ENCODE results near the gene GAREM1.
A peak's percentile ranks its signal among the peaks of the same experiment; 100 is the strongest.
"Not testable (repeated sequence)": the region's sequence is repeated elsewhere in the genome, so short reads cannot be mapped to it uniquely, and the experiment has no call there.

The GAREM1 gene

DNA sequence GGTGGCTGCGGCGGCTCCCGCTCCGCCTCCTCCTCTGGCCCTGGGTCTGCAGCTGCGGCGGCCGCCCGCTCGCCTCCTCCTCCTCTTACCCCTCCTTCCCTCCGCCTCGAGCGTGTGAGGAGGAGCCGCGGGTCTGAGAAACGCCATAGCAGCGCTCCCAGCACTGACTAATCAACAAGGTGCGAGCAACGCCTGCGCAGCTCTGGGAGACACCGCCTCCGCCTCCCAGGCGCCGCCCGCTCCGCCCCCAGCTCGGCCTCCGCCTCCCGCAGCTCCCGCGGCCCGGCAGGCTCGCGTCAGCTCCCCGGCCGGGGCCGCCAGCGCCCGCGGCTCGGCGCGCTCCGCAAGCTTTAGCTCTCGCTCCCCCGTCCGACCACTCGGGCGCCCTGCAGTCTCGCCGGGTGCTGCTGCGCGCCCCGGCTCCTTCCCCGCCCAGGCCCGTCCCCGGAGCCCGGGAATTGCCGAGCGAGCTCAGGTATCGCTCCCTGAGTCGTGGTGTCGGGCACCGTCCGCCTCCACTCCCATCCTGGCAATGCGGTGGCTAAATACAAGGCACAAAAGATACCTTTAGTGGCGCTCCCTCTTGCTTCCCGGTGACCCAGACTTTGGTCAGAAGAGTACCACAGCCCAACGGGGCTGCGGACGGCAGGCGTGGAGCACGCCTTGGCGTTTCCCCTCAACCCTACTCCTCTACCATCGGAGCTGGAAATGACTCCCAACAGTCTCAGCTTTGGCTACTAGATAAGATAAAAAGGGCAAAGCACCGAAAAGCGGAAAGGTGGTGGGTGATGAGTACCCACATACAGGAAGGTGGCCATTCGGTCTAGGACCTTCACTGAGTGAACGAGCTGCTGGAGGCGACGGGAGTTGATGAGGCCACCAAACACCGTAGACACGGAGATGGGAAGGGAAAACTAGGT lies at the start of gene GAREM1:
Gene GAREM1, minus strand, starts transcription at position 169 of the 920 bp plus-strand sequence. CDS start 454 bp downstream, outside the sequence.
- in situ Hi-C loops (cut with HindIII; ENCODE audit: low pct_unique_long_range_greater_than_20kb, low sequenced_read_pairs) = no loop called here
- TF ChIP-seq JUND (IDR thresholded peaks at IDR 0.05; ENCODE audit: low read depth) = no peak
- peak; percentile 94 to 96 for DNase-seq (ENCODE audit: low read depth in 1 of 2, low spot score in 1 of 2)

DNA sequence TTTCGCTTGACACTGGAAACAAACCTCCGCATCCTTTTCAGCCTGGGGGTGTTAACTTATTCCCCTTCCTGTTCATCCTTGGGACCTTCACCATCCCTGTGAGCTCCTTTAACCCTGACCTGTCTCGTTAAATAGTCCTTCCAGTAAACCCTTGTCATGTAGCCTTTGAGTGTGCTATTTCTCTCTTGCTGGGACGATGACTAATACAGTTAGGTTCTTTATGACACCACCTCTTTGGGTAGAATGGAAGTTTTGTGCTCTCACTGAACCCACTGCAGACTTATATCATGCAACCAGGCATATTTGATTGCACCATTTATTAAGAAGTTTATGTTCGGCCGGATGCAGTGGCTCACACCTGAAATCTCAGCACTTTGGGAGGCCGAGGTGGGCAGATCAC lies 40.5 kb upstream of the GAREM1 start:
- TF ChIP-seq JUND (IDR thresholded peaks at IDR 0.05; ENCODE audit: low read depth) = no peak

DNA sequence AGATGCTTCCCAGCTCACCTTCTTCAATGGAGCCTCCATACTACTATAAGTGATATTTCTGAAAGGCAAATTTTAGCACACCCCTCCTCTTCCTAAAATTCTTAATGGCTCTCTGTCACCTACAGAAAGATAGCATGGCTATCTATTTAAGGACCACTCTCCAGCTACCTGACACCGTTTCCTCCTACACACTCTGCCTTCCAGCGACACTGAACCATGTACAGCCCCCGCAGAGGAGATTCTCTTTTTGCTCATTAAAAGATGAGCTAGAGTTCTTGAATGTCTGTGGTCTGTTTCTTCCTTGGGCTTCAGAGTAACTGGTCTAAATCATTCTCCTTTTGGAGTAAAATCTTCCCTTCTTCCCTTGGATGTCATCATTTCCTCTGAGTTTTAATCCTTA lies 38.4 kb upstream of the GAREM1 start:
- in situ Hi-C loops (cut with HindIII; ENCODE audit: low pct_unique_long_range_greater_than_20kb, low sequenced_read_pairs) = no loop called here
- no peak for DNase-seq (ENCODE audit: low read depth in 1 of 2, low spot score in 1 of 2)

More for the DNA sequence above, 40.5 kb upstream of the GAREM1 start:
- in situ Hi-C loops (cut with HindIII; ENCODE audit: low pct_unique_long_range_greater_than_20kb, low sequenced_read_pairs) = no loop called here
- DNase-seq (ENCODE audit: low read depth in 1 of 2, low spot score in 1 of 2) = no peak

DNA sequence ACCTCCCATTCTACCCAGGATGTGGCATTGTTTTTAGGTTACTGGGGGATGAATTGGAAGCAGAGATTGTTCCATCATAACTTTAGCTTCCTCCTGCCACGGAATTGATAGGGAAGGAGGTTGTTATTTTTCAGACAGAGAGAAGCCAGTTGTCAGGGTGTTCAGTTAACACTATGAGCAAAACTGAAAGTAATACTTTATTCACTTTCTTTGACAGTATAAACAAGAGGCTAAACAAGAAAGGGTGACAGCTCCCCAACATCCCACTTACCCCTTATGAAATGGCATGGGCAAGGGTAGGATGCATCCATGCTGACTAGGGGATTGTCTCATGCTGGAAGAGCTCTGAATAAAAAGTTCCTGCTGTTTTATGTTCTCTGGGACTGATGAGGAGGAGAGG lies 36.4 kb upstream of the GAREM1 start:
- DNase-seq (ENCODE audit: low read depth in 1 of 2, low spot score in 1 of 2) = no peak
- in situ Hi-C loops (cut with HindIII; ENCODE audit: low pct_unique_long_range_greater_than_20kb, low sequenced_read_pairs) = no loop called here
- no peak for TF ChIP-seq JUND (IDR thresholded peaks at IDR 0.05; ENCODE audit: low read depth)

More for the DNA sequence above, 38.4 kb upstream of the GAREM1 start:
- no peak for TF ChIP-seq JUND (IDR thresholded peaks at IDR 0.05; ENCODE audit: low read depth)

DNA sequence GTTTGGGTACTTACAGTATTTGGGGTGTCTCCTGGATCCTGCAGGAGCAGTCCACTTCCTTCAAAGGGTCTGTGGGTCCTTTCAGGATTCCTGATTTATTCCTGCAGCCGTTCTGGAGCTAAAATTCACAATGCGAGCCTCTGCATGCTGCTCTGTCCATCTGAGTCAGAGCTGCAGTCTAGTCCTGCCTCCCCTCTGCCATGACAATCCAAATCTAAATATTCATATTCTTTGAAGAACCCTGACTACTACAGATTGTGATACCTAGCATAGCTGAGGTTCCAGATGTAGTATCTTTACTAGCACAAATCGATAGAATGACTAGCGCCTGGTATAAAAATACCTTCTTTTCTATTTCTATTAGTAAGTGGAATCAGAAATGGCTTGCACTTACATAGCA lies 31.3 kb upstream of the GAREM1 start:
- no peak for TF ChIP-seq JUND (IDR thresholded peaks at IDR 0.05; ENCODE audit: low read depth)
- in situ Hi-C loops (cut with HindIII; ENCODE audit: low pct_unique_long_range_greater_than_20kb, low sequenced_read_pairs) = no loop called here
- no peak for DNase-seq (ENCODE audit: low read depth in 1 of 2, low spot score in 1 of 2)

DNA sequence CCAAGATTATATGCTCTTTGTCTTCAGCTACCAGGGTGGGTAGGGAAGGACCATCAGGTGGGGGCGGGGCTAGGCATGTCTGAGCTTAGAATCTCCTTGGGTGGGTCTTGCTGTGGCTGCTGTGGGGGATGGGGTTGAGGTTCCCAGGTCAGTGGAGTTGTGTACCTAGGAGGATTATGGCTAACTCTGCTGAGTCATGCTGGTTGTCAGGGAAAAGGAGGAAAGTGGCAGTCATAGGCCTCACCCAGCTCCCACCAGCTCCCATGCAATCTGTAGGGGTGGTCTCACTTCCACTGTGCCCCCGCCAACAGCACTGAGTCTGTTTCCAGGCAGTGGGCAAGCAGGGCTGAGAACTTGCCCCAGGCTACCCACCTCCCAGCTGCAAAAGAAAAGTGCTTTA lies 30.6 kb upstream of the GAREM1 start:
- DNase-seq (ENCODE audit: low read depth in 1 of 2, low spot score in 1 of 2); in situ Hi-C loops (cut with HindIII; ENCODE audit: low pct_unique_long_range_greater_than_20kb, low sequenced_read_pairs): not testable (repeated sequence)

DNA sequence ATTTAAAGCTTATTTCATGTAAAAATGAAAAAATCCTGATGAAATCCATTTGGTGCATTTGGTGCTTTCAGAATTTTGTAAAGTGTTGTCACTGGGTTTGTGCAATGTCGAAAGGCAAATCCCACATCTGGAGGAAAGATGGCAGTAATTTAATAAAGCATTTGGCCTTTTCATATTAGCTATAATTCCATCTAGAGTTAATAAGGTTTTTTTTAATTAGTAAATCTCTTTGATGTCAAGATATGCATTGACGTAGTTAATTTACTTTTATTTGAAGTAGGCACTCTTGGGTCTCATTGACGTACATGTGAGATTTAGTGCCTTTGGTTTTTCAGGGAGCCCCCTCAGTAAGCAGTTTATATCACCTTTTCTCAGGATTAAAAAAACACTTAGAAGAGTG lies 12.3 kb upstream of the GAREM1 start:
- in situ Hi-C loops (cut with HindIII; ENCODE audit: low pct_unique_long_range_greater_than_20kb, low sequenced_read_pairs) = no loop called here
- no peak for TF ChIP-seq JUND (IDR thresholded peaks at IDR 0.05; ENCODE audit: low read depth)
- DNase-seq (ENCODE audit: low read depth in 1 of 2, low spot score in 1 of 2) = no peak

DNA sequence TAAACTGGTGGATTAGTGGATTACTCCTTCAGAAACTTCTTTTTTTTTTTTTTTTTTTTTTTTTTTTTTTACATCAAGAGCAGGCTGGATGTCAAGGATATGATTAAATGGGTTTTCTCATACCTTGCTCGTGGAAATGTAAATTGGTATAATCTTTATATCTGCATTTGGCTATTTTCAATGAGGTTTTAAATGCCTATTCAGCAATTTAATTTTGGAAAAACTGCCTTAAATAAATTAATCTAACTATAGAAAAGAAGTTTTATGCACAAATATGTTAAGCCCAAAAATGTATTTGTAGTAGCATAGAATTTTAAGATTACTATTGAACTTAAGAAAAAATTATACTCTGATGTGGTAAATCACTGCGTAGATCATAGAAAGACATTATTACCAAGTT lies 11.4 kb upstream of the GAREM1 start:
- in situ Hi-C loops (cut with HindIII; ENCODE audit: low pct_unique_long_range_greater_than_20kb, low sequenced_read_pairs) = no loop called here
- TF ChIP-seq JUND (IDR thresholded peaks at IDR 0.05; ENCODE audit: low read depth) = no peak
- no peak for DNase-seq (ENCODE audit: low read depth in 1 of 2, low spot score in 1 of 2)

DNA sequence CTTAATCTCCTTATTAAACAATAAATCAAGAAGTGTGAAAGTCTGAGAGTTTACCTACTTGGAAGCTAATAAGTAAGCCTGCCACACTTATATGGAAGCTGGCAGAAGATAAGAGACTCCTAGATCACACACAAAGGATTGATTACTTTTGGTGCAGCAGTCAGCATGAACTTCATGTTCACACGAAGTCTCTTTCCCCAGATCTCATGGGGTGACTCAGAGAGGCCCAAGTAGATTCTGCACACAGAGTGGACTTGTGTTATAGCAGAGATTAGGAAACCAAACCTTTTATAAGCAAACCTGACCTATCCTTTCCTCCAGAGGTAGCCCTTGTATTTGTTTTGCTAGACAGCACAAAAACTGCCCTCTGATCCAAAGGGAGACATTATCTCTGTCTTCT lies 9.9 kb upstream of the GAREM1 start:
- in situ Hi-C loops (cut with HindIII; ENCODE audit: low pct_unique_long_range_greater_than_20kb, low sequenced_read_pairs) = no loop called here
- TF ChIP-seq JUND (IDR thresholded peaks at IDR 0.05; ENCODE audit: low read depth) = no peak

DNA sequence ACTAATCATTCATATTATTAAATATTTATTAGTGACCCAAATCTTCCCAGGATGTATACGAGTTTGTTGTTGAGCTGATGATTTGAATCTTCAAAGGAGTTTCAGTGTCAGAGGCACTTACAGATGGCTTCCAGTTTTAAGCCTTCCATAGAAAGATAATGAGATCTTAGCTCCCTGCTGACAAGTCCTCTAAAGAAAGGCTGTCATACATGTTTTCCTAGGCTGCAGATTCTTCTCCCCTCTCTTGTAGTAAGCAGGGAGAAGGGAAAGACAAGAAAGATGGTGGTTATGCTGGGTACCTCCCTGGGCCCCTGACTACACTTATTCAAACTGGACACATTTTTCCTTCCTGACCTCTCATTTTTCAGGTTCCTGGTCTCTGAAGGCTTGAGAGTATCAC lies 8.1 kb upstream of the GAREM1 start:
- in situ Hi-C loops (cut with HindIII; ENCODE audit: low pct_unique_long_range_greater_than_20kb, low sequenced_read_pairs) = no loop called here
- no peak for TF ChIP-seq JUND (IDR thresholded peaks at IDR 0.05; ENCODE audit: low read depth)
- DNase-seq (ENCODE audit: low read depth in 1 of 2, low spot score in 1 of 2) = no peak

More for the DNA sequence above, 9.9 kb upstream of the GAREM1 start:
- DNase-seq (ENCODE audit: low read depth in 1 of 2, low spot score in 1 of 2) = no peak

DNA sequence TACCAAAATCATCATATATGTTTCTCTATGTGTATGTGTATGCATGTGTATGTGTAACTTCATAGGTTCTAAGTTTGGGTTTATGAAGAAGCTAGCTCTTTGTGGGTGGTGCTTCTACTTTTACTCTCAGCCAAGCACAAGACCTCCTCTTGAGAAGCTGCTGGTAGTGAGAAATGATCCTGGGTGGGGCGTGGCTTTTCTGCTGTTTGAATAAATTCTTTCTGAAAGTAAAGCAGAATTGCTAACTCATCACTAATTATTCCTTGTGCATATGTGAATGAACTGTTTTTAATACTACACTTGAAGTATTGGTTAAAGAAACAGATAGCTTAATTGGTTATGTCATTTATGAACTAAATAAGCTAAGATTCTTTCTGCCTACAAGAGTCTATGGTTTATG lies 7.6 kb upstream of the GAREM1 start:
- TF ChIP-seq JUND (IDR thresholded peaks at IDR 0.05; ENCODE audit: low read depth) = no peak

DNA sequence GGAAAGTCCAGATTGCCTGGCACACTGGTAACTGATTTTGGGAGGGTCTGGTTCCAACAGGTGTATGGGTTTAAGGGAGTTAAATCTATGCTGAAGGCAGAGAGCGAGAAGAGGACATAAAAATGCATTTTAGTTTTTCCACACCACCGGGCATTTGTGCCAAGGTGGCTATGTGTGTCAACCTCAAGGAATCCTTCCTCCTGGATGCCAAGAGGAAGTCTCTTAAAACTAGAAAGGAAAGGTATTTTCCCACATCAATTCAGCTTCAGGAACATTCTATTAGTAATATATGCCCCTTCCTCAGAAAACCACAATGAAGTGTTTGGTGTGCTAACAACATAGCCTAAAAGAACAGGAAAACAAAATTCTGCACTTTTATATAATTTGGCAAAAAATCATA lies 5.4 kb upstream of the GAREM1 start:
- TF ChIP-seq JUND (IDR thresholded peaks at IDR 0.05; ENCODE audit: low read depth) = no peak
- in situ Hi-C loops (cut with HindIII; ENCODE audit: low pct_unique_long_range_greater_than_20kb, low sequenced_read_pairs) = no loop called here
- DNase-seq (ENCODE audit: low read depth in 1 of 2, low spot score in 1 of 2) = no peak

More for the DNA sequence above, 7.6 kb upstream of the GAREM1 start:
- in situ Hi-C loops (cut with HindIII; ENCODE audit: low pct_unique_long_range_greater_than_20kb, low sequenced_read_pairs) = no loop called here
- DNase-seq (ENCODE audit: low read depth in 1 of 2, low spot score in 1 of 2) = no peak

DNA sequence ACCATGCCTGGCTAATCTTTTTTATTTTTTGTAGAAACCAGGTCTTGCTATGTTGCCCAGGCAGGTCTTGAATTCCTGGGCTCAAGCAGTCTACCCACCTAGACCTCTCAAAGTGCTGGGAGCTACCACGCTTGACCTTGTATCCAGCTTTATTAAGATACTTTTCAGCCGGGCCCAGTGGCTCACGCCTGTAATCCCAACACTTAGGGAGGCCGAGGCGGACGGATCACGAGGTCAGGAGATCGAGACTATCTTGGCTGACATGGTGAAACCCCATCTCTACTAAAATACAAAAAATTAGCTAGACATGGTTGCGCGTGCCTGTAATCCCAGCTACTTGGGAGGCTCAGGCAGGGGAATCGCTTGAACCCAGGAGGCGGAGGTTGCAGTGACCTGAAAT lies 4.4 kb upstream of the GAREM1 start:
- in situ Hi-C loops (cut with HindIII; ENCODE audit: low pct_unique_long_range_greater_than_20kb, low sequenced_read_pairs); DNase-seq (ENCODE audit: low read depth in 1 of 2, low spot score in 1 of 2): not testable (repeated sequence)

DNA sequence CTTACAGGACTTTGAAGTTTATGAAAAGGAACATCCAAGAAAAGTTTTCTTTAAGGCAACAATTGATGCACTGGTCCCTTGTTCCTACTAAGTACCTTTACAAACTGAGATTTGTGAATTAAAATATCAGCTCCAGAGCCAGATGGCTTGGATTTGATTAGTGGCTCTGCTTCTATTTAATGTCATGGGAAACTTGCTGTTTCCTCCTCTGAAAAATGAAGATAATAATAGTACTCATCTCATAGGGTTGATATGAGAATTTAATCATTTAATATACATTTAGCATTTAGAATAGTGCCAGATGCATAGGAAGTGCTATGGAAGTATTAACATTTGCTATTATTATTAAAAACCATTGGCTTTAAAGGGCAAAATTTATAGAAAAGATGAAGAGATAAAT lies 2.6 kb upstream of the GAREM1 start:
- in situ Hi-C loops (cut with HindIII; ENCODE audit: low pct_unique_long_range_greater_than_20kb, low sequenced_read_pairs) = no loop called here
- no peak for DNase-seq (ENCODE audit: low read depth in 1 of 2, low spot score in 1 of 2)
- TF ChIP-seq JUND (IDR thresholded peaks at IDR 0.05; ENCODE audit: low read depth) = no peak
